K562 (cell line): ENCODE measurements around the gene CNP. TPM values are rescaled to one million over a fixed set of nuclear protein-coding genes. Genes with fewer than 3 reads are reported as not detected.

Experiments
- ATAC-seq: fragments of 200-7000 bp; cut with Tn5 transposase; 3 replicates; pipeline ENCODE4 v1.9.1; 2020; ENCODE audit warnings: moderate library complexity
- BruUV-seq: library from RNA; stranded (reverse); fragments of 400-500 nt; replicated peaks from 2 replicates; lab custom pipeline; 2021; lab: Mats Ljungman, UMichigan
- CTCF ChIA-PET: fragments of 300-600 bp; formaldehyde crosslinking; extraction: SDS; loops from one replicate; lab custom pipeline; 2021; ENCODE audit warnings: low intra/inter-chr PET ratio; lab: Yijun Ruan, JAX
- POLR2A ChIA-PET: fragments of 300-600, 350-650 bp; sonication (Branson Sonifier 250); formaldehyde crosslinking; extraction: SDS; loops from one replicate; lab custom pipeline; 2021; ENCODE audit warnings: antibody characterized with exemption, inconsistent platforms; lab: Yijun Ruan, JAX
- DNase-seq, 4 experiments: peaks; one replicate each; pipeline versions ENCODE4 v3.0.0 to v3.0.0-alpha.2; 2011 to 2018; ENCODE audit warnings: low spot score in 3 of 4, mixed read lengths in 3 of 4; ENCODE audit errors: extremely low read depth in 1 of 4
- FAIRE-seq: peaks from 2 replicates; lab custom pipeline; 2011; peaks lifted over from hg19 to GRCh38; lab: Jason Lieb, UNC
- H2AFZ ChIP-seq: 2 replicates; pipeline ENCODE4 v1.6.0; 2011; ENCODE audit warnings: low read depth, low read length, control low read depth, inconsistent platforms
- H3K27ac ChIP-seq: fragments of 200-600 bp; 3 replicates; pipeline ENCODE4 v1.8.0; 2011; ENCODE audit warnings: low read depth, mild to moderate bottlenecking, control low read depth, inconsistent platforms, low read length, moderate library complexity, mixed read lengths; ENCODE audit errors: extremely low read depth
- H3K27me3 ChIP-seq, 2 experiments: fragments of 300-600 bp in 1 of 2; 2 replicates in 1 of 2; 3 replicates in 1 of 2; pipeline versions ENCODE4 v1.6.0 to v1.8.0; 2011; ENCODE audit warnings: inconsistent platforms in 2 of 2, low read length in 2 of 2, mild to moderate bottlenecking in 1 of 2, mixed read lengths in 1 of 2, moderate library complexity in 1 of 2; ENCODE audit not compliant: control insufficient read depth in 2 of 2, insufficient read depth in 2 of 2
- H3K36me3 ChIP-seq: fragments of 300-600 bp; 3 replicates; pipeline ENCODE4 v1.8.0; 2011; ENCODE audit warnings: mild to moderate bottlenecking, low read length, inconsistent platforms; ENCODE audit not compliant: control insufficient read depth, insufficient read depth
- H3K4me1 ChIP-seq, 2 experiments: fragments of 200-600 bp in 1 of 2; replicated peaks in 1 of 2; 2 replicates in 1 of 2; 3 replicates in 1 of 2; pipeline versions ENCODE4 v1.5.1 to v1.8.0; 2011; ENCODE audit warnings: inconsistent platforms in 2 of 2, low read length in 2 of 2, mild to moderate bottlenecking in 1 of 2, mixed read lengths in 1 of 2, moderate library complexity in 1 of 2; ENCODE audit not compliant: control insufficient read depth in 2 of 2, insufficient read depth in 2 of 2
- H3K4me2 ChIP-seq: 2 replicates; pipeline ENCODE4 v1.6.1; 2011; ENCODE audit warnings: low read length, control low read depth, inconsistent platforms, mixed read lengths; ENCODE audit not compliant: insufficient read depth
- H3K4me3 ChIP-seq: fragments of 200-600 bp; sonication (generic), shearing (Covaris generic); 2 replicates; pipeline ENCODE4 v1.5.1; 2016; ENCODE audit warnings: control low read depth, inconsistent platforms
- H3K79me2 ChIP-seq: fragments of 200-600 bp; 3 replicates; pipeline ENCODE4 v1.8.0; 2011; ENCODE audit warnings: low read length, inconsistent platforms; ENCODE audit not compliant: control insufficient read depth, insufficient read depth
- H3K9ac ChIP-seq, 2 experiments: 2 replicates each; pipeline versions ENCODE4 v1.6.0 to v1.6.1; 2011; ENCODE audit warnings: low read depth in 2 of 2, low read length in 2 of 2, control low read depth in 1 of 2, inconsistent platforms in 1 of 2, mild to moderate bottlenecking in 1 of 2, mixed read lengths in 1 of 2; ENCODE audit not compliant: insufficient read depth in 1 of 2
- H3K9me1 ChIP-seq: one replicate; pipeline ENCODE4 v1.6.0; 2011; ENCODE audit warnings: inconsistent platforms, mild to moderate bottlenecking, low read length, moderate library complexity; ENCODE audit not compliant: control insufficient read depth, insufficient read depth
- H3K9me3 ChIP-seq: replicated peaks from 2 replicates; pipeline ENCODE4 v1.5.1; 2011; ENCODE audit warnings: low read depth, low read length, inconsistent platforms; ENCODE audit not compliant: control insufficient read depth, insufficient read depth
- H4K20me1 ChIP-seq: replicated peaks from 2 replicates; pipeline ENCODE4 v1.6.1; 2011; ENCODE audit warnings: low read length, inconsistent platforms, mixed read lengths; ENCODE audit not compliant: control insufficient read depth, insufficient read depth
- CHD2 ChIP-seq: IDR thresholded peaks from 2 replicates; pipeline ENCODE4 v1.6.1; 2011; ENCODE audit warnings: low read depth, low read length
- KLF13 ChIP-seq: fragments of 450-650 bp; IDR thresholded peaks from 2 replicates; pipeline ENCODE4 v1.6.1; 2016; ENCODE audit warnings: missing genetic modification characterization, low read depth, mild to moderate bottlenecking, missing compliant biosample characterization, moderate library complexity, borderline replicate concordance
- RAD51 ChIP-seq: fragments of 450-650 bp; IDR thresholded peaks from 2 replicates; pipeline ENCODE4 v1.7.1; 2016; ENCODE audit warnings: low read depth, mild to moderate bottlenecking, borderline replicate concordance
- WGBS: fragments of 100-300 bp; shearing (Covaris generic); methylation state at CpG from one replicate; pipeline ENCODE4 v1.1.6; 2016; ENCODE audit warnings: low coverage, mixed read lengths; ENCODE audit not compliant: insufficient coverage; ENCODE audit errors: missing lambda C conversion rate; 5-methylcytosine and 5-hydroxymethylcytosine counted together
- in situ Hi-C: fragments of 300-500 bp; cut with MboI; formaldehyde crosslinking; loops from 4 replicates; pipeline ENCODE4 v1.15.0; 2018; ENCODE audit warnings: inconsistent platforms, mixed read lengths
- intact Hi-C: fragments of 100-400 bp; cut with micrococcal nuclease; formaldehyde crosslinking; loops from 2 replicates; pipeline ENCODE4 v1.14.2; 2022
- polyA plus RNA-seq, 8 experiments: library from polyadenylated mRNA; depleted of rRNA in 4 of 8; stranded (reverse) in 5 of 8; unstranded in 3 of 8; fragments of >200 nt; fragmentation: Nextera tagmentation in 2 of 8; fragmentation: Illumina TruSeq in 1 of 8; extraction: Ambion mirVana in 2 of 8; extraction: Trizol in 1 of 8; gene quantifications; 2 replicates each; pipeline versions ENCODE4 v1.2.1 to v1.2.3, GENCODE V29; 2011 to 2014; ENCODE audit warnings: inconsistent platforms in 1 of 8, missing spikeins in 1 of 8
- total RNA-seq, 7 experiments: library from RNA; depleted of rRNA in 6 of 7; stranded (reverse); fragments of >200 nt in 6 of 7; fragmentation: Illumina TruSeq in 2 of 7; extraction: Trizol in 2 of 7; gene quantifications; 2 replicates each; pipeline versions ENCODE4 v1.2.1 to v1.2.3, GENCODE V29; 2011 to 2021; ENCODE audit warnings: low replicate concordance in 1 of 7
- TF ChIP-seq, protein P1 (sequence below): fragments of 250-450 bp; sonication (Bioruptor Pico); IDR thresholded peaks from 2 replicates; pipeline ENCODE4 v1.5.0; 2020; ENCODE audit warnings: mild to moderate bottlenecking
- TF ChIP-seq, protein P2 (sequence below): sonication (generic); formaldehyde crosslinking; IDR thresholded peaks from 2 replicates; pipeline ENCODE4 v1.8.0; 2022; ENCODE audit warnings: mild to moderate bottlenecking, missing genetic modification reagents, borderline replicate concordance

Gene CNP
- total and polyA plus RNA-seq, 9 of the 15 experiments (the other 6 are each of a cell fraction or from before 2014, with no cell fraction given), result 1.7 to 52.0 (median 29.1) TPM

DNA sequence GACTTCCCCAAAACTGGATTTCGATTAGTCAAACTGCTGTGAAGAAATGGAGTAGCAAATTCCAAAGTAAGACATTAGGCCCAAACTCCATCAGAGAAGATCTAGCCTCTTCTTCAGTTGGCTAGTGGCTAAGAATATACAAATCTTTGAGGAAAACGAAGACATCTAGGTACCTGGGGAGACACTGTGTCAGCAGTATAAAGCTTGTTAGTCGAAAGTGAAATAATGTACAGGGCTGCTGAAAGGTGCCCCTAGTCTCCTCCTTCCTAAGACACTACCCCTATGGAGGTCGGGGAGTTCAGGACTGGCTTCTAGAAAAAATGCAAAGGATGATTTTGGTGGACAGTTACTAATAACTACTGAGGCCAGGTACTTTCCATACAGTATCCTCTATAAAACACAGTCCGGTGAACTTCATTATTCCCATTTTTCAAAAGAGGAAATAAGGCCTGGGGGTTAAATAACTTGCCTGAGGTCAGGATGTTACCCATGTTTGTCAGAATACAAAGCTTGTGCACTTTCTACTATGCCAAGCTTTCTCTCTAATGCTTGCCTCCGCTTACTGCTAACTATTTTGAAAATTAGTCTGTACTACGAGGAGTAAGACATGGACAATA, 35.7 kb downstream of the CNP start:
- no peaks in the 10 kb centered on the region for H3K27me3 ChIP-seq
- CTCF ChIA-PET, result no interaction called here
- TF ChIP-seq RAD51, result no peak
- TF ChIP-seq KLF13 (tag), result no peak
- TF ChIP-seq, protein P1, sequence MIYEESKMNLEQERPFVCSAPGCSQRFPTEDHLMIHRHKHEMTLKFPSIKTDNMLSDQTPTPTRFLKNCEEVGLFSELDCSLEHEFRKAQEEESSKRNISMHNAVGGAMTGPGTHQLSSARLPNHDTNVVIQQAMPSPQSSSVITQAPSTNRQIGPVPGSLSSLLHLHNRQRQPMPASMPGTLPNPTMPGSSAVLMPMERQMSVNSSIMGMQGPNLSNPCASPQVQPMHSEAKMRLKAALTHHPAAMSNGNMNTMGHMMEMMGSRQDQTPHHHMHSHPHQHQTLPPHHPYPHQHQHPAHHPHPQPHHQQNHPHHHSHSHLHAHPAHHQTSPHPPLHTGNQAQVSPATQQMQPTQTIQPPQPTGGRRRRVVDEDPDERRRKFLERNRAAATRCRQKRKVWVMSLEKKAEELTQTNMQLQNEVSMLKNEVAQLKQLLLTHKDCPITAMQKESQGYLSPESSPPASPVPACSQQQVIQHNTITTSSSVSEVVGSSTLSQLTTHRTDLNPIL, result no peak
- TF ChIP-seq CHD2, result no peak
- TF ChIP-seq, protein P2, sequence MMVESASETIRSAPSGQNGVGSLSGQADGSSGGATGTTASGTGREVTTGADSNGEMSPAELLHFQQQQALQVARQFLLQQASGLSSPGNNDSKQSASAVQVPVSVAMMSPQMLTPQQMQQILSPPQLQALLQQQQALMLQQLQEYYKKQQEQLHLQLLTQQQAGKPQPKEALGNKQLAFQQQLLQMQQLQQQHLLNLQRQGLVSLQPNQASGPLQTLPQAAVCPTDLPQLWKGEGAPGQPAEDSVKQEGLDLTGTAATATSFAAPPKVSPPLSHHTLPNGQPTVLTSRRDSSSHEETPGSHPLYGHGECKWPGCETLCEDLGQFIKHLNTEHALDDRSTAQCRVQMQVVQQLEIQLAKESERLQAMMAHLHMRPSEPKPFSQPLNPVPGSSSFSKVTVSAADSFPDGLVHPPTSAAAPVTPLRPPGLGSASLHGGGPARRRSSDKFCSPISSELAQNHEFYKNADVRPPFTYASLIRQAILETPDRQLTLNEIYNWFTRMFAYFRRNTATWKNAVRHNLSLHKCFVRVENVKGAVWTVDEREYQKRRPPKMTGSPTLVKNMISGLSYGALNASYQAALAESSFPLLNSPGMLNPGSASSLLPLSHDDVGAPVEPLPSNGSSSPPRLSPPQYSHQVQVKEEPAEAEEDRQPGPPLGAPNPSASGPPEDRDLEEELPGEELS (CRISPR knock-in tag), result no peak
- BruUV-seq, result no TSS peak
- peaks cover 64% of the 10 kb centered on the region for H3K79me2 ChIP-seq
- no peak overlapping the region for H3K27ac ChIP-seq
- DNase-seq (no peak), ATAC-seq (no peak), FAIRE-seq (no peak)
- no peaks in the 10 kb centered on the region for H3K9me3 ChIP-seq
- WGBS, result 90% methylated on average over 7 of the region's 7 CpGs
- peaks cover 71% of the 10 kb centered on the region for H3K36me3 ChIP-seq
- no peak overlapping the region for H3K9ac ChIP-seq
- in situ Hi-C loops, result no loop called here
- H3K9me1 ChIP-seq, result no peaks in the 10 kb centered on the region
- no peak overlapping the region for H3K4me2 ChIP-seq
- no peaks in the 10 kb centered on the region; a peak in 1 of 5 replicates for H3K4me1 ChIP-seq
- POLR2A ChIA-PET, result interaction anchor here (0.6 to 4.3 kb wide), 4 partner anchors 14 to 260 kb away, joined by 3 to 37 read pairs (median 4); partner anchors contain the start of genes CNP and DNAJC7
- intact Hi-C loops, result no loop called here
- no peak overlapping the region for H2AFZ ChIP-seq
- no peak overlapping the region for H3K4me3 ChIP-seq
- peaks cover 19% of the 10 kb centered on the region; the same call in 1 of the 2 replicates for H4K20me1 ChIP-seq
